NB4 (cell line): ENCODE measurements around the gene TUBGCP2.

Experiments used
- DNase-seq: peaks from one replicate; pipeline ENCODE4 v3.0.0; 2010; ENCODE audit warnings: low read depth
- H3K4me3 ChIP-seq: one replicate; pipeline ENCODE4 v1.5.1; 2011; ENCODE audit warnings: mild to moderate bottlenecking, low read depth, low read length, moderate library complexity
- CTCF ChIP-seq: IDR thresholded peaks from one replicate; pipeline ENCODE4 v1.5.1; 2012; ENCODE audit warnings: low read depth, low read length
- MAX ChIP-seq: IDR thresholded peaks from 2 replicates; pipeline ENCODE4 v1.6.1; 2011; ENCODE audit warnings: low read depth, low read length
- MYC ChIP-seq: IDR thresholded peaks from 2 replicates; pipeline ENCODE4 v1.6.1; 2011; ENCODE audit warnings: low read depth, low read length
- POLR2A ChIP-seq: IDR thresholded peaks from 2 replicates; pipeline ENCODE4 v1.6.1; 2011; ENCODE audit warnings: mild to moderate bottlenecking; ENCODE audit not compliant: insufficient read length; ENCODE audit errors: extremely low read depth

Gene TUBGCP2

GRCh38 chr10:133302230-133302629 lies 6.4 kb downstream of the TUBGCP2 start:
- no peak for DNase-seq
- TF ChIP-seq CTCF (no peak), MAX (no peak), MYC (no peak), POLR2A (no peak)
- no peak overlapping the region for H3K4me3 ChIP-seq

GRCh38 chr10:133299738-133300137 lies 8.9 kb downstream of the TUBGCP2 start:
- DNase-seq: no peak
- no peak for TF ChIP-seq MYC
- TF ChIP-seq CTCF: no peak
- no peak for TF ChIP-seq MAX
- no peak for TF ChIP-seq POLR2A
- H3K4me3 ChIP-seq: no peak overlapping the region

GRCh38 chr10:133299224-133299623 lies 9.4 kb downstream of the TUBGCP2 start:
- no peak for DNase-seq
- no peak overlapping the region for H3K4me3 ChIP-seq
- TF ChIP-seq CTCF: no peak
- no peak for TF ChIP-seq MAX
- TF ChIP-seq MYC: no peak
- no peak for TF ChIP-seq POLR2A

- TF ChIP-seq MAX (no peak), MYC (no peak), CTCF (no peak), POLR2A (no peak)
- DNase-seq: no peak
- H3K4me3 ChIP-seq: no peak overlapping the region
These were observed 10.2 kb downstream of the TUBGCP2 start for GRCh38 chr10:133298466-133298865.

GRCh38 chr10:133297504-133297903 lies 11.2 kb downstream of the TUBGCP2 start:
- no peak for DNase-seq
- TF ChIP-seq POLR2A (no peak), CTCF (no peak), MAX (no peak), MYC (no peak)
- H3K4me3 ChIP-seq: no peak overlapping the region
